Epithelial cell of esophagus (primary cell): ENCODE data around the gene SAMD11.
"Not testable (repeated sequence)": the region's sequence is repeated elsewhere in the genome, so short reads cannot be mapped to it uniquely, and the experiment has no call there.

Experiments
- DNase-seq: peaks from one replicate; pipeline ENCODE4 v3.0.0; 2010; ENCODE audit warnings: low read depth
- H3K4me3 ChIP-seq: 2 replicates; pipeline ENCODE4 v1.5.1; 2011; ENCODE audit warnings: mild to moderate bottlenecking, low read length, control low read depth
- CTCF ChIP-seq: IDR thresholded peaks from 2 replicates; pipeline ENCODE4 v1.5.1; 2011; ENCODE audit warnings: low read depth, mild to moderate bottlenecking, low read length, control low read depth, inconsistent platforms; ENCODE audit not compliant: insufficient read depth; ENCODE audit errors: missing control alignments

The SAMD11 gene

GRCh38 chr1:942864-943533, 19.3 kb downstream of the SAMD11 start:
- H3K4me3 ChIP-seq = no peak overlapping the region
- TF ChIP-seq CTCF = no peak
- DNase-seq = no peak

GRCh38 chr1:943545-944340, 20.0 kb downstream of the SAMD11 start:
- H3K4me3 ChIP-seq = no peak overlapping the region
- no peak for DNase-seq
- TF ChIP-seq CTCF = no peak

DNA sequence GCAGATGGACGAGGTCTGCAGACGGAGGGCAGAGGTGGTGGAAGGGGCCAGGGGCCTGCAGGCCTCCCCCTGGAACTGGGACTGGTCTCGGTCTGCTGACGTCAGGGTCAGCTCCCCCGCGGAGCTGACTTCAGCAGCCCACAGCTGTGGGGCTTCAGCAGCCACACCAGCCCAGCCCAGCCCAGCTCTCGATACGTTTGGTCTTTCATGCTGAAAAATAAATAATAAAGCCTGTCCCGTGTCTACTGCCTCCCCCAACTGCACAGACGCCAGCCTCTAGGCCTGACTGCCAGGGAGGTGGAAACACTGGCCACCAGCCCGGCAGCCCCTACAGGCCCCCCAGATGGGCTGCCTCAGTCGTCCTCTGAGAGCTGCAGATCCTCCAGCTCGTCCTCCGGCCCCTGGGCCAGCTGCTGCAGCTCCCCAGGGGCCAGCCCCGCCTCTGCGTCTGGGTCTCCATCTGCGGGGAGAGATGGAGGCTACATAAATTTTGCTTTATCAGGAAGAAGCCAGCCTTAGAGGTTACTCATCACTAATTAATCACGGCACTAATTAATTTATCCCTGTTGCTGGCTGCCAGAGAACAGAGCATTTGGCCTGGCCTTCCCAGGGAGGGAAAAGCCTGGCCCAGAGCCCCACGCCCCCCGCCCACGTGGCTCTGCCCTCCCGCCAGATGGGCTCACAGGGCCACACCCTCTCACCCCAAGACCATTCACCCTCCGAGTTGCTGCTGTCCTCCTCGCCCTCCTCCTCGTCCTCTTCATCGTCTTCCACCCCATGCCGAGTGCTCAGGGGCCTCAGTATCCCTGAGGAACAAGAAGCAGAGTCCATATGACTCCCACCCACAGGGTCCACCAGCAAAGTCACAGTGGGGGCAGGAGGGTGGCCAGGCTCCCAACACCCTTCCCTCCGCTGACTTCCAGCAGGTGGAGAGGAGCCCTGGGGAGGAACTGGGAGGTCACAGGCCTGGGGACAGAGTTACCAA, 20.9 kb downstream of the SAMD11 start:
- DNase-seq = no peak
- no peak for TF ChIP-seq CTCF
- H3K4me3 ChIP-seq = no peak overlapping the region

GRCh38 chr1:945688-946556, 22.2 kb downstream of the SAMD11 start:
- TF ChIP-seq CTCF = no peak
- no peak overlapping the region for H3K4me3 ChIP-seq
- DNase-seq = no peak

GRCh38 chr1:946811-947210, 23.1 kb downstream of the SAMD11 start:
- not testable (repeated sequence) for DNase-seq, H3K4me3 ChIP-seq

- no peak for TF ChIP-seq CTCF
- no peak for DNase-seq
- no peak overlapping the region for H3K4me3 ChIP-seq
Observed at GRCh38 chr1:947958-948357, 24.2 kb downstream of the SAMD11 start.
